ENCODE data around the gene CCDC69.

CCDC69 gene

GRCh38 chr5:151196556-151197290 is 27.2 kb downstream of the CCDC69 start:
- Histone ChIP-seq H3K4me3 (ENCODE audit: low read length in 2 of 2) (no peak overlapping the region), H4K8ac (ENCODE audit: low read depth, low read length) (no peak overlapping the region), H3K27me3 (ENCODE audit: control insufficient read depth in 3 of 3, insufficient read depth in 3 of 3, low read depth in 1 of 3, low read length in 3 of 3) (no peaks in the 10 kb centered on the region), H3K4me1 (ENCODE audit: control insufficient read depth in 2 of 2, insufficient read depth in 1 of 2, low read depth in 1 of 2, low read length in 2 of 2) (no peaks in the 10 kb centered on the region), H2BK12ac (ENCODE audit: low read length) (no peak overlapping the region), H3K23ac (ENCODE audit: low read depth, low read length, poor library complexity) (no peak overlapping the region), H4K91ac (ENCODE audit: low read depth, low read length, poor library complexity) (no peak overlapping the region), H3K9ac (ENCODE audit: low read depth, low read length, poor library complexity) (no peak overlapping the region), H2BK15ac (ENCODE audit: low read length) (no peak overlapping the region), H3K4ac (ENCODE audit: low read length) (no peak overlapping the region), H3K18ac (ENCODE audit: low read length) (no peak overlapping the region), H3K27ac (replicated peaks; ENCODE audit: low read length) (no peak overlapping the region), H2BK120ac (ENCODE audit: low read depth, low read length) (no peak overlapping the region), H3K4me2 (ENCODE audit: insufficient read depth, low read length, poor library complexity, severe bottlenecking) (no peak overlapping the region), H2BK5ac (ENCODE audit: low read length) (no peak overlapping the region), H3K36me3 (replicated peaks in 1 of 2; ENCODE audit: control insufficient read depth in 2 of 2, insufficient read depth in 2 of 2, low read length in 2 of 2) (no peaks in the 10 kb centered on the region), H2AK5ac (ENCODE audit: low read depth, low read length) (no peak overlapping the region), H3K9me3 (replicated peaks in 1 of 2; ENCODE audit: control insufficient read depth in 2 of 2, insufficient read depth in 1 of 2, low read depth in 1 of 2, low read length in 2 of 2) (no peaks in the 10 kb centered on the region), H3K79me1 (ENCODE audit: low read depth, low read length) (no peaks in the 10 kb centered on the region), H3K14ac (ENCODE audit: low read length) (no peak overlapping the region), H2AFZ (ENCODE audit: low read length) (no peak overlapping the region)
- DNase-seq (ENCODE audit: low spot score) = no peak
- no CpG with 5 or more reads among the region's 5 CpGs for WGBS, 2 donors (ENCODE audit: extremely low coverage in 2 of 2, insufficient read length in 2 of 2, insufficient replicate concordance in 1 of 2)

- H3K4me2 ChIP-seq (ENCODE audit: insufficient read depth, low read length, poor library complexity, severe bottlenecking) = no peak overlapping the region
- H3K4ac ChIP-seq (ENCODE audit: low read length) = no peak overlapping the region
- no peaks in the 10 kb centered on the region for H3K27me3 ChIP-seq (ENCODE audit: control insufficient read depth in 3 of 3, insufficient read depth in 3 of 3, low read depth in 1 of 3, low read length in 3 of 3)
- H3K27ac ChIP-seq (replicated peaks; ENCODE audit: low read length) = no peak overlapping the region
- H3K9ac ChIP-seq (ENCODE audit: low read depth, low read length, poor library complexity) = no peak overlapping the region
- H2BK12ac ChIP-seq (ENCODE audit: low read length) = no peak overlapping the region
- no peak overlapping the region for H3K18ac ChIP-seq (ENCODE audit: low read length)
- H3K9me3 ChIP-seq (replicated peaks in 1 of 2; ENCODE audit: control insufficient read depth in 2 of 2, insufficient read depth in 1 of 2, low read depth in 1 of 2, low read length in 2 of 2) = no peaks in the 10 kb centered on the region
- no peak overlapping the region for H3K4me3 ChIP-seq (ENCODE audit: low read length in 2 of 2)
- 100% methylated on average over 1 of the region's 5 CpGs; no CpG with 5 or more reads in 1 of the 2 donors for WGBS, 2 donors (ENCODE audit: extremely low coverage in 2 of 2, insufficient read length in 2 of 2, insufficient replicate concordance in 1 of 2)
- no peaks in the 10 kb centered on the region for H3K79me1 ChIP-seq (ENCODE audit: low read depth, low read length)
- no peak overlapping the region for H2BK120ac ChIP-seq (ENCODE audit: low read depth, low read length)
- no peak overlapping the region for H3K14ac ChIP-seq (ENCODE audit: low read length)
- H3K23ac ChIP-seq (ENCODE audit: low read depth, low read length, poor library complexity) = no peak overlapping the region
- H4K8ac ChIP-seq (ENCODE audit: low read depth, low read length) = no peak overlapping the region
- no peak overlapping the region for H2BK5ac ChIP-seq (ENCODE audit: low read length)
- H2AK5ac ChIP-seq (ENCODE audit: low read depth, low read length) = no peak overlapping the region
- H4K91ac ChIP-seq (ENCODE audit: low read depth, low read length, poor library complexity) = no peak overlapping the region
- no peak for DNase-seq (ENCODE audit: low spot score)
- no peaks in the 10 kb centered on the region for H3K36me3 ChIP-seq (replicated peaks in 1 of 2; ENCODE audit: control insufficient read depth in 2 of 2, insufficient read depth in 2 of 2, low read length in 2 of 2)
- no peaks in the 10 kb centered on the region for H3K4me1 ChIP-seq (ENCODE audit: control insufficient read depth in 2 of 2, insufficient read depth in 1 of 2, low read depth in 1 of 2, low read length in 2 of 2)
- H2AFZ ChIP-seq (ENCODE audit: low read length) = no peak overlapping the region
- no peak overlapping the region for H2BK15ac ChIP-seq (ENCODE audit: low read length)
Measured at GRCh38 chr5:151195622-151196021, 28.3 kb downstream of the CCDC69 start.

GRCh38 chr5:151192626-151193025 is 31.3 kb downstream of the CCDC69 start:
- Histone ChIP-seq H3K36me3 (replicated peaks in 1 of 2; ENCODE audit: control insufficient read depth in 2 of 2, insufficient read depth in 2 of 2, low read length in 2 of 2) (no peaks in the 10 kb centered on the region), H3K23ac (ENCODE audit: low read depth, low read length, poor library complexity) (no peak overlapping the region), H3K4ac (ENCODE audit: low read length) (no peak overlapping the region), H3K18ac (ENCODE audit: low read length) (no peak overlapping the region), H4K8ac (ENCODE audit: low read depth, low read length) (no peak overlapping the region), H3K4me1 (ENCODE audit: control insufficient read depth in 2 of 2, insufficient read depth in 1 of 2, low read depth in 1 of 2, low read length in 2 of 2) (no peaks in the 10 kb centered on the region), H3K27me3 (ENCODE audit: control insufficient read depth in 3 of 3, insufficient read depth in 3 of 3, low read depth in 1 of 3, low read length in 3 of 3) (no peaks in the 10 kb centered on the region), H3K4me3 (ENCODE audit: low read length in 2 of 2) (no peak overlapping the region), H2BK120ac (ENCODE audit: low read depth, low read length) (no peak overlapping the region), H3K14ac (ENCODE audit: low read length) (no peak overlapping the region), H2BK12ac (ENCODE audit: low read length) (no peak overlapping the region), H3K4me2 (ENCODE audit: insufficient read depth, low read length, poor library complexity, severe bottlenecking) (no peak overlapping the region), H3K9ac (ENCODE audit: low read depth, low read length, poor library complexity) (no peak overlapping the region), H3K9me3 (replicated peaks in 1 of 2; ENCODE audit: control insufficient read depth in 2 of 2, insufficient read depth in 1 of 2, low read depth in 1 of 2, low read length in 2 of 2) (no peaks in the 10 kb centered on the region), H3K27ac (replicated peaks; ENCODE audit: low read length) (no peak overlapping the region), H4K91ac (ENCODE audit: low read depth, low read length, poor library complexity) (no peak overlapping the region), H2BK15ac (ENCODE audit: low read length) (no peak overlapping the region), H2AK5ac (ENCODE audit: low read depth, low read length) (no peak overlapping the region), H3K79me1 (ENCODE audit: low read depth, low read length) (no peaks in the 10 kb centered on the region), H2AFZ (ENCODE audit: low read length) (no peak overlapping the region), H2BK5ac (ENCODE audit: low read length) (no peak overlapping the region)
- DNase-seq (ENCODE audit: low spot score) = no peak

GRCh38 chr5:151191661-151192060 is 32.2 kb downstream of the CCDC69 start:
- no peak for DNase-seq (ENCODE audit: low spot score)
- no peak overlapping the region for H2BK5ac ChIP-seq (ENCODE audit: low read length)
- H4K8ac ChIP-seq (ENCODE audit: low read depth, low read length) = no peak overlapping the region
- no peak overlapping the region for H3K4me3 ChIP-seq (ENCODE audit: low read length in 2 of 2)
- H3K36me3 ChIP-seq (replicated peaks in 1 of 2; ENCODE audit: control insufficient read depth in 2 of 2, insufficient read depth in 2 of 2, low read length in 2 of 2) = no peaks in the 10 kb centered on the region
- no peak overlapping the region for H4K91ac ChIP-seq (ENCODE audit: low read depth, low read length, poor library complexity)
- H2BK12ac ChIP-seq (ENCODE audit: low read length) = no peak overlapping the region
- no peak overlapping the region for H2AK5ac ChIP-seq (ENCODE audit: low read depth, low read length)
- H3K14ac ChIP-seq (ENCODE audit: low read length) = no peak overlapping the region
- no peak overlapping the region for H3K4me2 ChIP-seq (ENCODE audit: insufficient read depth, low read length, poor library complexity, severe bottlenecking)
- no peaks in the 10 kb centered on the region for H3K79me1 ChIP-seq (ENCODE audit: low read depth, low read length)
- H3K23ac ChIP-seq (ENCODE audit: low read depth, low read length, poor library complexity) = no peak overlapping the region
- H2BK120ac ChIP-seq (ENCODE audit: low read depth, low read length) = no peak overlapping the region
- no peaks in the 10 kb centered on the region for H3K4me1 ChIP-seq (ENCODE audit: control insufficient read depth in 2 of 2, insufficient read depth in 1 of 2, low read depth in 1 of 2, low read length in 2 of 2)
- no peak overlapping the region for H3K18ac ChIP-seq (ENCODE audit: low read length)
- no peak overlapping the region for H2AFZ ChIP-seq (ENCODE audit: low read length)
- no CpG with 5 or more reads among the region's 1 CpG for WGBS, 2 donors (ENCODE audit: extremely low coverage in 2 of 2, insufficient read length in 2 of 2, insufficient replicate concordance in 1 of 2)
- H3K27me3 ChIP-seq (ENCODE audit: control insufficient read depth in 3 of 3, insufficient read depth in 3 of 3, low read depth in 1 of 3, low read length in 3 of 3) = no peaks in the 10 kb centered on the region
- H3K9me3 ChIP-seq (replicated peaks in 1 of 2; ENCODE audit: control insufficient read depth in 2 of 2, insufficient read depth in 1 of 2, low read depth in 1 of 2, low read length in 2 of 2) = no peaks in the 10 kb centered on the region
- H3K9ac ChIP-seq (ENCODE audit: low read depth, low read length, poor library complexity) = no peak overlapping the region
- no peak overlapping the region for H3K27ac ChIP-seq (replicated peaks; ENCODE audit: low read length)
- H3K4ac ChIP-seq (ENCODE audit: low read length) = no peak overlapping the region
- no peak overlapping the region for H2BK15ac ChIP-seq (ENCODE audit: low read length)

All from neuronal stem cell (in vitro differentiated cells).